OCI-LY7 (cell line): ENCODE measurements around the gene SERPINI1.

Experiments
- EZH2phosphoT487 ChIP-seq: fragments of 200-600 bp; sonication (generic); IDR thresholded peaks from 2 replicates; pipeline ENCODE4 v1.6.1; 2018; ENCODE audit warnings: low read depth, borderline replicate concordance, mild to moderate bottlenecking, mixed run types, antibody characterized with exemption, low read length, moderate library complexity, mixed read lengths
- TF ChIP-seq, protein P1 (sequence below): fragments of 200-600 bp; sonication (generic); conservative IDR thresholded peaks from 2 replicates; pipeline ENCODE4 v1.5.1; 2014; ENCODE audit warnings: mild to moderate bottlenecking, antibody characterized with exemption, low read length, moderate library complexity, mixed read lengths

DNA sequence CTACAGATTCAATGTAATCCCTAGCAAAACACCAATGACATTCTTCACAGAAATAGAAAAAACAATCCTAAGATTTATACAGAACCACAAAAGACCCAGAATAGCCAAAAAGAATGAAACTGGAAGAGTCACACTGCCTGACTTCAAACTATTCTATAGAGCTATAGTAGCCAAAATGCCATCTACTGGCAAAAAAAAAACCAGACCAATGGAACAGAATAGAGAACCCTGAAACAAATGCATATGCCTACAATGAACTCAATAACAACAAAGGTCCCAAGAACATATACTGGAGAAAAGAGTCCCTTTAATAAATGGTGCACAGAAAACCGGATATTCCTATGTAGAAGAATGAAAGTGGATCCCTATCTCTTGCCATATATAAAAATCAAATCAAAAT, 20.6 kb upstream of the SERPINI1 start:
- TF ChIP-seq, protein P1, sequence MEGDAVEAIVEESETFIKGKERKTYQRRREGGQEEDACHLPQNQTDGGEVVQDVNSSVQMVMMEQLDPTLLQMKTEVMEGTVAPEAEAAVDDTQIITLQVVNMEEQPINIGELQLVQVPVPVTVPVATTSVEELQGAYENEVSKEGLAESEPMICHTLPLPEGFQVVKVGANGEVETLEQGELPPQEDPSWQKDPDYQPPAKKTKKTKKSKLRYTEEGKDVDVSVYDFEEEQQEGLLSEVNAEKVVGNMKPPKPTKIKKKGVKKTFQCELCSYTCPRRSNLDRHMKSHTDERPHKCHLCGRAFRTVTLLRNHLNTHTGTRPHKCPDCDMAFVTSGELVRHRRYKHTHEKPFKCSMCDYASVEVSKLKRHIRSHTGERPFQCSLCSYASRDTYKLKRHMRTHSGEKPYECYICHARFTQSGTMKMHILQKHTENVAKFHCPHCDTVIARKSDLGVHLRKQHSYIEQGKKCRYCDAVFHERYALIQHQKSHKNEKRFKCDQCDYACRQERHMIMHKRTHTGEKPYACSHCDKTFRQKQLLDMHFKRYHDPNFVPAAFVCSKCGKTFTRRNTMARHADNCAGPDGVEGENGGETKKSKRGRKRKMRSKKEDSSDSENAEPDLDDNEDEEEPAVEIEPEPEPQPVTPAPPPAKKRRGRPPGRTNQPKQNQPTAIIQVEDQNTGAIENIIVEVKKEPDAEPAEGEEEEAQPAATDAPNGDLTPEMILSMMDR, result peak; percentile 50; the same call in 1 of the 2 replicates
- no peak for TF ChIP-seq EZH2phosphoT487
